GF-D8 (cell line): Measurements from ENCODE around the gene FEZF1.

ENCODE experiments used
- DNase-seq: peaks from one replicate; lab custom pipeline; 2025; lab: John Stamatoyannopoulos, UW

The FEZF1 gene

GRCh38 chr7:122268101-122268500, 36.4 kb downstream of the FEZF1 start:
- no peak for DNase-seq

GRCh38 chr7:122262246-122262645, 42.3 kb downstream of the FEZF1 start:
- DNase-seq: no peak

- no peak for DNase-seq
These were observed 43.1 kb downstream of the FEZF1 start for GRCh38 chr7:122261442-122261841.

GRCh38 chr7:122261016-122261415, 43.5 kb downstream of the FEZF1 start:
- DNase-seq: no peak

GRCh38 chr7:122260336-122260735, 44.2 kb downstream of the FEZF1 start:
- DNase-seq: no peak

- no peak for DNase-seq
These were observed 45.6 kb downstream of the FEZF1 start for GRCh38 chr7:122258971-122259370.

- DNase-seq: no peak
These were observed 47.5 kb downstream of the FEZF1 start for GRCh38 chr7:122257056-122257455.

DNA sequence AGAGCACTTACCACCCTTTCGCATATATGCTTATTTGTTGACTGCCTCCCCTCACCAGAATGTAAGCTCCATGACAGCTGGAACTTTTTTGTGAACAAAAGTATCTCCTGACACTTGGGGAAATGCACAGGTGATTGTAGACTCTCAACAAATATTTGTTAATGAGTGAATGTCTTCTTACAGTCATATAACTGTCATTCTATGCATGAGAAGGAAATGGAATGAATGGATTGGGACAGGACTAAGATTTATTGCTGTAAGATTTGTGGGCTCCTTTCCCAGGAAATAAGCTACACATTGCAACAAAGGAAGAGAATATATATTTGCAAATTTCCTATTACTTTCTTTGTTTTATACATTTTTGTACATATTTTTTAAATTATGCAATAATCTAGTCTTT, 48.5 kb downstream of the FEZF1 start:
- DNase-seq: no peak

DNA sequence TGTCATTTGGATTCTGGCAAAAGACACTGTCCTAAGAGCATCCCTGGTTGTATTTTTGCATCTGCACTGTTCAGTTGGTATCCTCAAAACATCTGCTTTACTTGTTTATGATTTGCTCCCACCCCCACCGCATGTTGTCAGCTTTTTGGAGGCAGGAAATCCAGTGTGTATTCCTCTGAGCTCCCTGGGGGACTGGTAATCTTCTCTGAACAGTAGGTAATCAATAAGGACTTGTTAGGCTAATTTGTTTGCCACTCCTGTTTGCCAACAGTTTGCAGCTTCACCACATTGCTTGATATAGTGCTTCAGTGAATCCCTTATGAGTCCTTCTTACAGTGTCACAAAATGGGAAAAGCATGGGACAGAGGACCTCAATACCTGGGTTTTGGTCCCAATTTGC, 49.1 kb downstream of the FEZF1 start:
- no peak for DNase-seq
